ENCODE data around the gene TRIM14.

GRCh38 chr9:98037357-98037756, 81.7 kb downstream of the TRIM14 start:
- TF ChIP-seq CTCF (conservative IDR thresholded peaks at IDR 0.05 in 1 of 2, IDR thresholded peaks at IDR 0.05 in 1 of 2; ENCODE audit: extremely low read depth in 1 of 2, insufficient read depth in 1 of 2, low read depth in 1 of 2, low read length in 2 of 2) = no peak
- TF ChIP-seq EZH2 (IDR thresholded peaks at IDR 0.05; ENCODE audit: borderline replicate concordance, low read length) = no peak

All from mammary epithelial cell (primary cell).